ENCODE results near the gene UMAD1. TPM values are rescaled to one million over a fixed set of nuclear protein-coding genes. Genes with fewer than 3 reads are reported as not detected.
A peak's percentile ranks its signal among the peaks of the same experiment; 100 is the strongest.

Gene UMAD1
- total and polyA plus RNA-seq, 2 experiments from 2014 or later = 8.4 to 12.4 TPM

DNA sequence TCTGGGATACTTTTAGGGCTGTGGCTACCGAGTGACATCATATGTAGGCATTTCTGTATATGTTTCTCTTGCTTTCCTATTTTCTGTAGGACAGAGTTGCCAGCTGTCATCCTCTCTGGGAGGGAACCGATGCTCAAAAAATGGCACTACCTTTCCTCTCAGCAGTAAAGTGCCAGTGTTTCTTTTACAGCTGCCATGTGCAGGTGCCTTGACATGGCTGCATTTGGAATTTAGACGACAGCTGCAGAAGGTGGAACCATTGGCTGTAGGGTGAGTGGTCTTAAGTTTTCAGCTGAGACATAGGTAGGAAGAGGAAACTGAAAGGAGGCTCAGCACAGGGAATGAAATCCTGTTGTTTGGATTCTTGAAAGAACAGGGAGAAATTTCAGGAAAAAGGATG is 98.1 kb downstream of the UMAD1 start:
- TF ChIP-seq ZNF114 (CRISPR knock-in tag; IDR thresholded peaks at IDR 0.05) (no peak), CTCF (conservative IDR thresholded peaks at IDR 0.05; ENCODE audit: low read depth in 2 of 2) (no peak), POLR2AphosphoS5 (IDR thresholded peaks at IDR 0.05; ENCODE audit: low read depth) (no peak), NANOG (IDR thresholded peaks at IDR 0.05; ENCODE audit: borderline replicate concordance) (no peak), EZH2phosphoT487 (IDR thresholded peaks at IDR 0.05; ENCODE audit: unreplicated experiment) (no peak), JUNB (IDR thresholded peaks at IDR 0.05; ENCODE audit: unreplicated experiment) (no peak), CREB1 (CRISPR knock-in tag; IDR thresholded peaks at IDR 0.05; ENCODE audit: low read depth) (no peak), ZNF331 (CRISPR knock-in tag; IDR thresholded peaks at IDR 0.05; ENCODE audit: low read depth) (no peak), EZH2 (IDR thresholded peaks at IDR 0.05; ENCODE audit: low read depth, unreplicated experiment) (no peak), ETS1 (IDR thresholded peaks at IDR 0.05) (no peak), STAT1 (IDR thresholded peaks at IDR 0.05; ENCODE audit: unreplicated experiment) (no peak), ZNF462 (CRISPR knock-in tag; IDR thresholded peaks at IDR 0.05) (no peak)
- TF ChIP-seq, protein P1, sequence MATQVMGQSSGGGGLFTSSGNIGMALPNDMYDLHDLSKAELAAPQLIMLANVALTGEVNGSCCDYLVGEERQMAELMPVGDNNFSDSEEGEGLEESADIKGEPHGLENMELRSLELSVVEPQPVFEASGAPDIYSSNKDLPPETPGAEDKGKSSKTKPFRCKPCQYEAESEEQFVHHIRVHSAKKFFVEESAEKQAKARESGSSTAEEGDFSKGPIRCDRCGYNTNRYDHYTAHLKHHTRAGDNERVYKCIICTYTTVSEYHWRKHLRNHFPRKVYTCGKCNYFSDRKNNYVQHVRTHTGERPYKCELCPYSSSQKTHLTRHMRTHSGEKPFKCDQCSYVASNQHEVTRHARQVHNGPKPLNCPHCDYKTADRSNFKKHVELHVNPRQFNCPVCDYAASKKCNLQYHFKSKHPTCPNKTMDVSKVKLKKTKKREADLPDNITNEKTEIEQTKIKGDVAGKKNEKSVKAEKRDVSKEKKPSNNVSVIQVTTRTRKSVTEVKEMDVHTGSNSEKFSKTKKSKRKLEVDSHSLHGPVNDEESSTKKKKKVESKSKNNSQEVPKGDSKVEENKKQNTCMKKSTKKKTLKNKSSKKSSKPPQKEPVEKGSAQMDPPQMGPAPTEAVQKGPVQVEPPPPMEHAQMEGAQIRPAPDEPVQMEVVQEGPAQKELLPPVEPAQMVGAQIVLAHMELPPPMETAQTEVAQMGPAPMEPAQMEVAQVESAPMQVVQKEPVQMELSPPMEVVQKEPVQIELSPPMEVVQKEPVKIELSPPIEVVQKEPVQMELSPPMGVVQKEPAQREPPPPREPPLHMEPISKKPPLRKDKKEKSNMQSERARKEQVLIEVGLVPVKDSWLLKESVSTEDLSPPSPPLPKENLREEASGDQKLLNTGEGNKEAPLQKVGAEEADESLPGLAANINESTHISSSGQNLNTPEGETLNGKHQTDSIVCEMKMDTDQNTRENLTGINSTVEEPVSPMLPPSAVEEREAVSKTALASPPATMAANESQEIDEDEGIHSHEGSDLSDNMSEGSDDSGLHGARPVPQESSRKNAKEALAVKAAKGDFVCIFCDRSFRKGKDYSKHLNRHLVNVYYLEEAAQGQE (IDR thresholded peaks at IDR 0.05; ENCODE audit: unreplicated experiment) = no peak
- Histone ChIP-seq H4K20me1 (replicated peaks; ENCODE audit: insufficient read depth) (no peaks in the 10 kb centered on the region), H3K79me2 (replicated peaks; ENCODE audit: insufficient read depth) (no peaks in the 10 kb centered on the region), H3K27me3 (ENCODE audit: insufficient read depth) (no peaks in the 10 kb centered on the region), H3K27ac (ENCODE audit: low read depth) (no peak overlapping the region), H3K4me3 (no peak overlapping the region), H3K4me2 (no peak overlapping the region), H3K9me2 (ENCODE audit: insufficient read depth) (no peaks in the 10 kb centered on the region), H3K4me1 (ENCODE audit: insufficient read depth) (peaks cover 5% of the 10 kb centered on the region; the same call in 1 of the 2 replicates), H3K36me3 (ENCODE audit: insufficient read depth) (no peaks in the 10 kb centered on the region), H3F3A (replicated peaks; ENCODE audit: low read depth) (no peaks in the 10 kb centered on the region), H2AFZ (no peak overlapping the region)
- DNase-seq (ENCODE audit: low spot score) (no peak), ATAC-seq (no peak)
- Mint-ChIP-seq H3K27me3 (ENCODE audit: insufficient read depth, low read depth, poor library complexity) (peaks cover 1% of the 10 kb centered on the region), H3K4me1 (peaks cover 25% of the 10 kb centered on the region), H3K4me3 (no peak overlapping the region), H3K27ac (peak overlapping the region; percentile 61), H3K9me3 (no peaks in the 10 kb centered on the region), H3K36me3 (ENCODE audit: low read depth) (no peaks in the 10 kb centered on the region)
